ENCODE measurements around the gene PDCD2. TPM values are rescaled to one million over a fixed set of nuclear protein-coding genes. Genes with fewer than 3 reads are reported as not detected.

Gene PDCD2
- total RNA-seq, 4 donors from 2014 or later, result 46.7 to 56.0 (median 53.2) TPM

DNA sequence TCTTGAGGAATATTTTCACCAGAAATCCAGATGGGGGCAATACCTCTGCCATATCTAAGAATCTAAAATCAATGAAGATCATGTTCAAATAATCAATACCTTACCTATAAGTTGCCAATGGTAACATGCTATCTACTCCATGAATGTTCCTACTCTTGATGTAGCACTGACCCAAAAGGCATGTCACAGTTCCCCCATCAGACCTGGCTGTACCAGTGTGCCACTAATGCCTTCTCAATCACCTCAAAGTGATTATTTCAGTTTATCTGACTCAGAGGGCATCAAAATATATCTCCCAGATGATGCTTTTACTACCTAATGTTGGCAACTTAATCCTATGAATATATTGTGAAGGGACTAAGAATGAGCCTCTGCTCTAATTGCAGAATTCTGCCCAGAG, 5.5 kb downstream of the PDCD2 start:
- DNase-seq (ENCODE audit: extremely low spot score), result no peak
- H3K4me3 ChIP-seq, result no peak overlapping the region
- TF ChIP-seq CTCF (IDR thresholded peaks at IDR 0.05) (no peak), POLR2AphosphoS5 (IDR thresholded peaks at IDR 0.05) (no peak), POLR2A (IDR thresholded peaks at IDR 0.05; ENCODE audit: low read depth) (no peak), EP300 (IDR thresholded peaks at IDR 0.05) (no peak)
- no peaks in the 10 kb centered on the region for H3K9me3 ChIP-seq
- H3K4me1 ChIP-seq, result peaks cover 6 to 11% (median 10%) of the 10 kb centered on the region in 4 donors
- H3K36me3 ChIP-seq, result peaks cover 22 to 92% (median 75%) of the 10 kb centered on the region in 4 donors
- intact Hi-C loops (cut with DNase I), result no loop called here
- no peaks in the 10 kb centered on the region for H3K27me3 ChIP-seq
- no peak overlapping the region for H3K27ac ChIP-seq (replicated peaks in 1 of 4)

- WGBS, result 82% methylated on average over 1 of the region's 1 CpG
- H3K36me3 ChIP-seq, result peaks cover 11 to 98% (median 86%) of the 10 kb centered on the region in 4 donors
Observed at GRCh38 chr6:170575250-170575649, 9.2 kb downstream of the PDCD2 start.

GRCh38 chr6:170572704-170573466, 11.6 kb downstream of the PDCD2 start:
- TF ChIP-seq POLR2AphosphoS5 (IDR thresholded peaks at IDR 0.05), result no peak
- no peak for TF ChIP-seq CTCF (IDR thresholded peaks at IDR 0.05)
- TF ChIP-seq POLR2A (IDR thresholded peaks at IDR 0.05; ENCODE audit: low read depth), result no peak
- TF ChIP-seq EP300 (IDR thresholded peaks at IDR 0.05), result no peak
- Histone ChIP-seq H3K4me1 (no peaks in the 10 kb centered on the region), H3K27ac (replicated peaks in 1 of 4) (no peak overlapping the region), H3K9me3 (no peaks in the 10 kb centered on the region), H3K27me3 (no peaks in the 10 kb centered on the region), H3K4me3 (no peak overlapping the region), H3K36me3 (peaks cover 23 to 98% (median 84%) of the 10 kb centered on the region in 4 donors)
- intact Hi-C loops (cut with DNase I), result no loop called here
- 86% methylated on average over 2 of the region's 2 CpGs for WGBS
- no peak for DNase-seq (ENCODE audit: extremely low spot score)

More at GRCh38 chr6:170575250-170575649, 9.2 kb downstream of the PDCD2 start:
- no peak for TF ChIP-seq CTCF (IDR thresholded peaks at IDR 0.05)
- TF ChIP-seq EP300 (IDR thresholded peaks at IDR 0.05), result no peak
- Histone ChIP-seq H3K4me3 (no peak overlapping the region), H3K27me3 (no peaks in the 10 kb centered on the region), H3K9me3 (no peaks in the 10 kb centered on the region), H3K27ac (replicated peaks in 1 of 4) (no peak overlapping the region), H3K4me1 (no peaks in the 10 kb centered on the region)
- DNase-seq (ENCODE audit: extremely low spot score), result no peak
- intact Hi-C loops (cut with DNase I), result no loop called here

DNA sequence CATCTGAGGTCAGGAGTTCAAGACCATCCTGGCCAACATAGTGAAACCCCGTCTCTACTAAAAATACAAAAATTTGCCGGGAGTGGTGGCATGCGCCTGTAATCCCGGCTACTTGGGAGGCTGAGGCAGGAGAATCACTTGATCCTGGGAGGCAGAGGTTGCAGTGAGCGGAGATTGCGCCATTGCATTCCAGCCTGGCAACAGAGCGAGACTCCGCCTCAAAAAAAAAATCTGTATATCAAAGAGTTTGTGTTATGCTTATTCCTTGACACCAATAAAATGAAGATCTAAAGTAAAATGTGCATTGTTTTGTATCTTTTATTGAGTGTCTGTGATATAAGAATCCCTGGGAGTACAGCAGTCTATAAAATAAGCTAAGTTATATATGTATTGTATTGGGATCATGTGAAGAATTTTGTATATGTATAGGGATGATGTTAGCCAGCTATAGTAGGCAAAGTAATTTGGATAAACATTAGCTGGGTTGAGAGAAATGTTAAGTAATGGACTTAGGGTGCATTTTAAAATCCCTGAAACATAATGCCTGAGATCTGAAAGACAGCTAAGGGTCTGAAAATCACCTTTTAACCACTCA, 19.4 kb downstream of the PDCD2 start:
- Histone ChIP-seq H3K36me3 (peaks cover 37 to 94% (median 81%) of the 10 kb centered on the region in 4 donors), H3K4me3 (no peak overlapping the region), H3K4me1 (no peaks in the 10 kb centered on the region), H3K9me3 (no peaks in the 10 kb centered on the region), H3K27ac (replicated peaks in 1 of 4) (no peak overlapping the region), H3K27me3 (no peaks in the 10 kb centered on the region)
- TF ChIP-seq EP300 (IDR thresholded peaks at IDR 0.05), result no peak
- no peak for TF ChIP-seq POLR2AphosphoS5 (IDR thresholded peaks at IDR 0.05)
- DNase-seq (ENCODE audit: extremely low spot score), result no peak
- 98% methylated on average over 8 of the region's 8 CpGs for WGBS
- intact Hi-C loops (cut with DNase I), result no loop called here

GRCh38 chr6:170561555-170561954, 22.9 kb downstream of the PDCD2 start:
- TF ChIP-seq POLR2A (IDR thresholded peaks at IDR 0.05; ENCODE audit: low read depth) (no peak), POLR2AphosphoS5 (IDR thresholded peaks at IDR 0.05) (no peak), CTCF (IDR thresholded peaks at IDR 0.05) (no peak), EP300 (IDR thresholded peaks at IDR 0.05) (no peak)
- H3K36me3 ChIP-seq, result peaks cover 15 to 93% (median 76%) of the 10 kb centered on the region in 4 donors
- intact Hi-C loops (cut with DNase I), result no loop called here
- peaks cover 0 to 16% (median 3%) of the 10 kb centered on the region in 4 donors for H3K4me1 ChIP-seq
- no peaks in the 10 kb centered on the region for H3K27me3 ChIP-seq
- no peak for DNase-seq (ENCODE audit: extremely low spot score)
- H3K4me3 ChIP-seq, result no peak overlapping the region
- no peaks in the 10 kb centered on the region for H3K9me3 ChIP-seq
- WGBS, result 91% methylated on average over 4 of the region's 4 CpGs
- no peak overlapping the region for H3K27ac ChIP-seq (replicated peaks in 1 of 4)

Data from esophagus muscularis mucosa (tissue), 4 donors.